ENCODE results near the gene SEMA3B.
"Not testable (repeated sequence)": the region's sequence is repeated elsewhere in the genome, so short reads cannot be mapped to it uniquely, and the experiment has no call there.

SEMA3B gene

GRCh38 chr3:50271314-50271936 is 2.5 kb downstream of the SEMA3B start:
- no peak for DNase-seq (ENCODE audit: low read depth in 3 of 3, low spot score in 1 of 3)

DNA sequence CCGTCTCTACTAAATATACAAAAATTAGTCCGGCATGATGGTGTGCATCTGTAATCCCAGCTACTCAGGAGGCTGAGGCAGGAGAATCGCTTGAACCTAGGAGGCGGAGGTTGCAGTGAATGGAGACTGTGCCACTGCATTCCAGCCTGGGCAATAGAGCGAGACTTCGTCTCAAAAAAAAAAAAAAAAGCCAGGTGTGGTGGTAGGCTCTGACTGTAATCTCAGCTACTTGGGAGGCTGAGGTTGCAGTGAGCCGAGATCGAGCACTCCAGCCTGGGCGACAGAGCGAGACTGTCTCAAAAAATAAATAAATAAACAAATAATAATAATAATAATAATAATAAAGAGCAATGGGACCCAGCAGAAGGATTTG is 3.6 kb downstream of the SEMA3B start:
- not testable (repeated sequence) for DNase-seq (ENCODE audit: low read depth in 3 of 3, low spot score in 1 of 3)

DNA sequence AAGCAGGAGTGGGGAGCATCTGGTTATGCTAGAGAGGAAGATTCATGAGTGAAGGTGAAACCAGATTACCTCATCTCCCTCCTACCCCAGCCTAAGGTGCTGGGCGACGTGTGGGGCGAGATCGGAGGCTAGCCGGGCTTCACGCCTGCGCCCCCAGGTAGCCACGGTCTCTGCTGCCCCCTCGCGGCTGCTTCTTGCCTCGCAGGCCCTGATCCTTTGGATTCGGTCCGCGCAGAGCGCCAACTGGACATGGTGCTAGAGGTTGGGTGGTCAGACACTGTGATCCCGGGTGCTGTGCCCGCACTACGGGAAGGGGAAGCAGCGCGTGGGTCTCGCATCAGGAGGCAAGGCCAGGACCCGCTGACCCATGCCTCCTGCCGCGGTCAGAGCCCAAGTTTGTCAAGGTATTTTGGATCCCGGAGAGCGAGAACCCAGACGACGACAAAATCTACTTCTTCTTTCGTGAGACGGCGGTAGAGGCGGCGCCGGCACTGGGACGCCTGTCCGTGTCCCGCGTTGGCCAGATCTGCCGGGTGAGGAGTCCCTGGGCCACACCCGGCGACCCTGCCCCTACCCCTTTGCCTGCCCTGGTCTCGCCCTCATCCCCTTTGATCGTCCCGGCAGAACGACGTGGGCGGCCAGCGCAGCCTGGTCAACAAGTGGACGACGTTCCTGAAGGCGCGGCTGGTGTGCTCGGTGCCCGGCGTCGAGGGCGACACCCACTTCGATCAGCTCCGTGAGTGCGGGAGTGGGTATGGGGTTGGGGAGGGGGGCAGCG is 4.2 kb downstream of the SEMA3B start:
- DNase-seq (ENCODE audit: low read depth in 3 of 3, low spot score in 1 of 3) = peak; percentile 50 to 92 (median 73)

DNA sequence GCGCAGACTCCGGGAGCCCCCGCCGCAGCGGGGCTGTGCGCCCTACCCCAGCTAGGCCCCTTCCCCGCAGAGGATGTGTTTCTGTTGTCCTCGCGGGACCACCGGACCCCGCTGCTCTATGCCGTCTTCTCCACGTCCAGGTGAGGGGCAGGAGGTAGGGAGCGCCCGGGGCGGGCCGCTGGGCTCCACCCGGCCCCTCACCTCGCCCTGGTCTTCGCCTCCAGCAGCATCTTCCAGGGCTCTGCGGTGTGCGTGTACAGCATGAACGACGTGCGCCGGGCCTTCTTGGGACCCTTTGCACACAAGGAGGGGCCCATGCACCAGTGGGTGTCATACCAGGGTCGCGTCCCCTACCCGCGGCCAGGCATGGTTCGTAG is 4.7 kb downstream of the SEMA3B start:
- DNase-seq (ENCODE audit: low read depth in 3 of 3, low spot score in 1 of 3) = no peak

DNA sequence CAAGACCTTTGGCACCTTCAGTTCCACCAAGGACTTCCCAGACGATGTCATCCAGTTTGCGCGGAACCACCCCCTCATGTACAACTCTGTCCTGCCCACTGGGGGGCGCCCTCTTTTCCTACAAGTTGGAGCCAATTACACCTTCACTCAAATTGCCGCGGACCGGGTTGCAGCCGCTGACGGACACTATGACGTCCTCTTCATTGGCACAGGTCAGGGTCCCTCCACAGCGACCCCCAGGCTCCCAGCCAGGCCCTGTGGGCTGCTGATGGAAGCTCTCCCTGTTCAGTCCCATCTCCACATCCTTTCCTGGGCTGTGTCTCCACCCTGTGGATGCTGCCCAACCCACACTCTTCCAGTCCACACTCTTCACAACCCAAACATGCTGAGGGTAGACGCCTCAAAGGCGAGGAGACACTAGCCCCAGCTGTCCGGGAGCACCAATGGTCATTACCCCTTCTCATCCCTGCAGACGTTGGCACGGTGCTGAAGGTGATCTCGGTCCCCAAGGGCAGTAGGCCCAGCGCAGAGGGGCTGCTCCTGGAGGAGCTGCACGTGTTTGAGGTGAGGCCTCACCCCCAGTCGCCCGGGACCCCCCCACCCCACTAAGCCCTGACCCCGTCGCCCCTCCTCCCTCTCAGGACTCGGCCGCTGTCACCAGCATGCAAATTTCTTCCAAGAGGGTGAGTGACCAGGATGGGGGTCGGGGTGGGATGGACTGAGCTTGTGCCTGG is 5.6 kb downstream of the SEMA3B start:
- peak in 2 of 3 donors; percentile 31 to 68 for DNase-seq (ENCODE audit: low read depth in 3 of 3, low spot score in 1 of 3)

GRCh38 chr3:50275141-50275995 is 6.4 kb downstream of the SEMA3B start:
- no peak for DNase-seq (ENCODE audit: low read depth in 3 of 3, low spot score in 1 of 3)

DNA sequence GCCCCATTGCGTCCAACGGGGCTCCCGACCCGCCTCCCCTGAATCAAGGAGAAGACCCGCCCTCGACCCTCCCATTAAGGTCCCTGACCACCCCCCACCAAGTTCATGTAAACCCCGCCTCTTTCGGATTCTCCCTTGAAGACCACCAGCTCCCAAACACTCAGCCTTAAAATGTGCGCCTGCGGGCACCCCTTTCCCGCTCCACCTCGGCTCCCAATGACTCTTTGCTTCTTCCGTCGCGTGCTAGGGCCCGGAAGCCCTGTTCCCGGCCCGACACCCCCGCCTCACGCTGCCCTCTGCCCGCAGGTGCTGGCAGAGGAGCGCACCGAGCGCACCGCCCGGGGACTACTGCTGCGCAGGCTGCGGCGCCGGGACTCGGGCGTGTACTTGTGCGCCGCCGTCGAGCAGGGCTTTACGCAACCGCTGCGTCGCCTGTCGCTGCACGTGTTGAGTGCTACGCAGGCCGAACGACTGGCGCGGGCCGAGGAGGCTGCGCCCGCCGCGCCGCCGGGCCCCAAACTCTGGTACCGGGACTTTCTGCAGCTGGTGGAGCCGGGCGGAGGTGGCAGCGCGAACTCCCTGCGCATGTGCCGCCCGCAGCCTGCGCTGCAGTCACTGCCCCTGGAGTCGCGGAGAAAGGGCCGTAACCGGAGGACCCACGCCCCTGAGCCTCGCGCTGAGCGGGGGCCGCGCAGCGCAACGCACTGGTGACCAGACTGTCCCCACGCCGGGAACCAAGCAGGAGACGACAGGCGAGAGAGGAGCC is 7.2 kb downstream of the SEMA3B start:
- no peak for DNase-seq (ENCODE audit: low read depth in 3 of 3, low spot score in 1 of 3)

GRCh38 chr3:50276762-50277101 is 7.8 kb downstream of the SEMA3B start:
- DNase-seq (ENCODE audit: low read depth in 3 of 3, low spot score in 1 of 3) = no peak

- DNase-seq (ENCODE audit: low read depth in 3 of 3, low spot score in 1 of 3) = no peak
Observed at GRCh38 chr3:50278123-50278879, 9.4 kb downstream of the SEMA3B start.

DNA sequence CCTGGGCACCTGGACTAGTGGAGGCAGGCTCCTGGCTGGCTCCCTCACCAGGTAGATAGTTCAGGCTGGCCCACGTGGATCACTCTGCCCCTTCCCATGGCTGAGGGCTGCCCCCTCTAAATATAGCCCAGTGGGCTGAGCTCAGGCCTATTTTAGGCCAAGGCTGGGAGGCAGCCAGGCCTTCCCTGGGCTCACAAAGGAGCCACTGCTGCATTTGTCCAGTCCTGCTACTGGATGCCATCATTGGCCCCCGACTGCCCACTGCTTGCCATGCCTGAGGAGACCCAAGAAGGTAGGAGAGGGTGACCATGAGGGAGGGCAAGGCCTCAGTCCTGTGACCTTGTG is 9.9 kb downstream of the SEMA3B start, which contains the start of gene LSMEM2:
Gene LSMEM2 (plus strand): TSS at position 208 of the 345 bp plus-strand sequence. CDS start 27 bp downstream, at position 235.
- DNase-seq (ENCODE audit: low read depth in 3 of 3, low spot score in 1 of 3) = no peak

- no peak for DNase-seq (ENCODE audit: low read depth in 3 of 3, low spot score in 1 of 3)
Observed at GRCh38 chr3:50279255-50280016, 10.5 kb downstream of the SEMA3B start.

- DNase-seq (ENCODE audit: low read depth in 3 of 3, low spot score in 1 of 3) = not testable (repeated sequence)
Observed at GRCh38 chr3:50284121-50284520, 15.2 kb downstream of the SEMA3B start.

- no peak for DNase-seq (ENCODE audit: low read depth in 3 of 3, low spot score in 1 of 3)
Observed at GRCh38 chr3:50286322-50287227, 17.6 kb downstream of the SEMA3B start.

DNA sequence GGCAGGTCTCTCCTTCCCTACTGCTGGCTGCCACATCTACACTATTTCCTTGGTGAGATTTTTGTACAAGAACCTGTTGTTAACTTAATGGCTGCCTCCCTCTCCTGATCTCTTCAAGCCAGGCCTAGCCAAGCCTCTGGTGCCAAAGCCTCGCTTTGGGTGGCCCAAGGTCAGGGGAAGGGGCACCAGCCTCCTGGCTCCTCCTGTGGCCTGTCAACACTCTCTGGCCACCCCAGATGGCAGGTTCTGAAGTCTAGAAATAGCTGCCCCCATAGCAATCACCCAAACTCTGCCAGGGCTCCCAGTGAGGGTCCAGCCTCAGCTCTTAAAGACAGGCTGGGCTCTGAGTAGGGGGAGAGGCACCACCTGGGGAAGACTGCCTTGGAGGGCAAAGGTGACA is 18.3 kb downstream of the SEMA3B start:
- DNase-seq (ENCODE audit: low read depth in 3 of 3, low spot score in 1 of 3) = no peak

GRCh38 chr3:50288387-50289007 is 19.6 kb downstream of the SEMA3B start:
- DNase-seq (ENCODE audit: low read depth in 3 of 3, low spot score in 1 of 3) = no peak

- DNase-seq (ENCODE audit: low read depth in 3 of 3, low spot score in 1 of 3) = no peak
Observed at GRCh38 chr3:50289130-50289529, 20.2 kb downstream of the SEMA3B start.

GRCh38 chr3:50290161-50290641 is 21.3 kb downstream of the SEMA3B start:
- no peak for DNase-seq (ENCODE audit: low read depth in 3 of 3, low spot score in 1 of 3)
